NCI-H1105 (cell line): ENCODE results near the gene PTPN3.

ENCODE experiments used
- DNase-seq: peaks from one replicate; lab custom pipeline; 2025; lab: John Stamatoyannopoulos, UW

Gene PTPN3

GRCh38 chr9:109335929-109336328 is 162.2 kb downstream of the PTPN3 start:
- no peak for DNase-seq

DNA sequence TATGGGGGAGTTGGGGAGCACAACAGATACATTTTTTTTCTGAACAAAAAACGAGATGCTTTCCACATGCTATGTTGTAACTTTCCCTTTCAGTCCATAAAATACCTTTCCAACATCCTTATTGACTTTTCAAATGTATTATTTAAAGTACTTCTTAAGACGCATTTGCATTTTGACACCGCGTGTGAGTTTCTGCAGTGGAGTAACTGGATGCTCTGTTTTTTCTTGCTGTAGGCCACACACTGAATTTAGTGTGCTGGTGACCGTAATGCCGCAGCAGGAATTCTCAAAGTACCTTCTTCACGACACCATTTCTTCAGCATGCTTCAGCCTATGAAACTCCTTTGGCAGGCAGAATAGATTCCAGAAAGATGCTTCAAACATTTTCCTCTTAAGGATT is 163.0 kb downstream of the PTPN3 start:
- no peak for DNase-seq

DNA sequence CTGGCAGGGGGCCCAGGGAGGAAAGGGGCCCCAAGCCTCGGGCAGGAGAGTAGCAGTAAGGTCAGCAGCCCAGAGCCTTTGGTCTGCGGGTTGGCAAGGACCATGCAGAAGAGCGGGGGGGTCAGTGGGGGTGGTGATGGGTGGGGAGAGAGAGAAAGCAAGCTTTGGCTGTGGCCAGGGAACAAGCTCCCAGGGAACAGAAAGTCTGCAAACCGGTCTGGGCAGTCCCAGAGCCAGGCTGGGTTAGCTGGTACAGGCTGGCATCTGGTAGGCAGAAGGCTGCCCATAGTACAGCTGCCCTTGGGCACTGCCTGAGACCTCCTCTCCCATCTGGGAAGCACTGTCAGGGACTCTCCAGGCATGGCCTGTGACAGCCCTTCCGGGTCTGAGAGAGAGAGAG is 166.8 kb downstream of the PTPN3 start:
- DNase-seq = no peak

GRCh38 chr9:109329638-109330258 is 168.4 kb downstream of the PTPN3 start:
- no peak for DNase-seq

DNA sequence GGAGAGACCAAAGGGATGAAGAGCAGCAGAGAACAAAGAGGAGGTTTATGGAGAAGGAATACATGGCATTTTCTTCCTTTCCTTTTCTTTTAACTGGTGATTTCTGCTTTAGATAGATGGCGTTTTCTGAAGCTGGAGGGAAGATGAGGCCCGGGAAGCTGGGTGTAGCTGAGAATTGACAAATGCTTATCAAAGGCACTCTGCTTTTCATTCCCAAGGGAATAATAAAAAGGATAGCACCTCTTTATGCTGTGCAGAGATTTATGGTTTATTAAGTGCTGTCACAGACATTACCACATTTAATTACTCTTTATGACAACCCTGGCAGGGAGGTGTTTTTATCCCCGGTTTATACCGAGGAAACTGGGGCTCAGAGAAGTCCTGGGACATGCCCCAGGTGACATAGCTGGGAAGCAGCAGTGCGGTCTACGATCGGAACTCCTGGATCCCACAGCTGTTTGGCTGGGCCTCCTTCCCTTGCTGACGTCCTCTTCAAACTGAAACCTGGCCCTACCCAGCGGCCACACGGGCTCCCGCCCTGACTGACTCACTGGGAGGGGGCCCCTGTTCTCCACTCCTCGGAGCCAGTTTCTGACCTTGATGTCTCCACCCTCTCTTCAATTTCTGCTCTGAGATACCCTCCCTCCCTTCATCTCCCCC is 169.0 kb downstream of the PTPN3 start:
- no peak for DNase-seq
